ENCODE results near the gene ATG2B.
"Not testable (repeated sequence)": the region's sequence is repeated elsewhere in the genome, so short reads cannot be mapped to it uniquely, and the experiment has no call there.

DNA sequence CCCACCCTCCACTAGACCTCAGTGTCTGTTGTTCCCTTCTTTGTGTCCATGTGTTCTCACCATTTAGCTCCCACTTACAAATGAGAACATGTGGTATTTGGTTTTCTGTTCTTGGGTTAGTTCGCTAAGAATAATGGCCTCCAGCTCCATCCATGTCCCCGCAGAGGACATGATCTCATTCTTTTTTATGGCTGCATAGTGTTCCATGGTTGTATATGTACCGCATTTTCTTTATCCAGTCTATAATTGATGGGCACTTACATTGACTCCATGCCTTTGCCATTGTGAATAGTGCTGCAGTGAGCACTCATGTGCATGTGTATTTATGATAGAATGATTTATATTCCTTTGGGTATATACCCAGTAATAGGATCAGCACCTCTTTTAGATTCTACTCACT lies 118.1 kb downstream of the ATG2B start:
- TF ChIP-seq, protein P1, sequence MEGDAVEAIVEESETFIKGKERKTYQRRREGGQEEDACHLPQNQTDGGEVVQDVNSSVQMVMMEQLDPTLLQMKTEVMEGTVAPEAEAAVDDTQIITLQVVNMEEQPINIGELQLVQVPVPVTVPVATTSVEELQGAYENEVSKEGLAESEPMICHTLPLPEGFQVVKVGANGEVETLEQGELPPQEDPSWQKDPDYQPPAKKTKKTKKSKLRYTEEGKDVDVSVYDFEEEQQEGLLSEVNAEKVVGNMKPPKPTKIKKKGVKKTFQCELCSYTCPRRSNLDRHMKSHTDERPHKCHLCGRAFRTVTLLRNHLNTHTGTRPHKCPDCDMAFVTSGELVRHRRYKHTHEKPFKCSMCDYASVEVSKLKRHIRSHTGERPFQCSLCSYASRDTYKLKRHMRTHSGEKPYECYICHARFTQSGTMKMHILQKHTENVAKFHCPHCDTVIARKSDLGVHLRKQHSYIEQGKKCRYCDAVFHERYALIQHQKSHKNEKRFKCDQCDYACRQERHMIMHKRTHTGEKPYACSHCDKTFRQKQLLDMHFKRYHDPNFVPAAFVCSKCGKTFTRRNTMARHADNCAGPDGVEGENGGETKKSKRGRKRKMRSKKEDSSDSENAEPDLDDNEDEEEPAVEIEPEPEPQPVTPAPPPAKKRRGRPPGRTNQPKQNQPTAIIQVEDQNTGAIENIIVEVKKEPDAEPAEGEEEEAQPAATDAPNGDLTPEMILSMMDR (conservative IDR thresholded peaks at IDR 0.05; ENCODE audit: low read depth, low read length): not testable (repeated sequence)
- TF ChIP-seq EZH2phosphoT487 (IDR thresholded peaks at IDR 0.05; ENCODE audit: borderline replicate concordance, low read length): not testable (repeated sequence)
